ENCODE results near the gene MYRIP. TPM values are rescaled to one million over a fixed set of nuclear protein-coding genes. Genes with fewer than 3 reads are reported as not detected.

MYRIP gene
- total and polyA plus RNA-seq, 2 of the 4 experiments (the other 2 are of a cell fraction): not detected

GRCh38 chr3:39910135-39910534 lies 100.7 kb downstream of the MYRIP start:
- WGBS, 2 experiments (ENCODE audit: extremely low coverage in 2 of 2, insufficient read length in 1 of 2): no CpG with 5 or more reads among the region's 6 CpGs
- H3K9ac ChIP-seq (ENCODE audit: low read depth, low read length): no peak overlapping the region
- H3K4me1 ChIP-seq (ENCODE audit: control insufficient read depth, insufficient read depth, low read length): no peaks in the 10 kb centered on the region
- H3K27me3 ChIP-seq (ENCODE audit: control insufficient read depth, insufficient read depth, low read length): no peaks in the 10 kb centered on the region
- H4K91ac ChIP-seq (ENCODE audit: insufficient read depth, low read depth, low read length): no peak overlapping the region
- H2BK15ac ChIP-seq (ENCODE audit: low read depth, low read length): no peak overlapping the region
- H3K27ac ChIP-seq (ENCODE audit: insufficient read depth, low read length): no peak overlapping the region
- H3K4me2 ChIP-seq (ENCODE audit: low read depth, low read length): no peak overlapping the region
- H3K36me3 ChIP-seq (ENCODE audit: control insufficient read depth, insufficient read depth, low read length): no peaks in the 10 kb centered on the region
- CTCF ChIA-PET: no interaction called here
- H3K56ac ChIP-seq (ENCODE audit: extremely low read depth, insufficient read depth, low read length): no peak overlapping the region
- H2AFZ ChIP-seq (replicated peaks; ENCODE audit: low read length, poor library complexity): no peak overlapping the region
- H2AK9ac ChIP-seq (replicated peaks; ENCODE audit: low read depth, low read length, poor library complexity): no peak overlapping the region
- no peak overlapping the region for H3K23ac ChIP-seq (ENCODE audit: low read depth, low read length)
- no peaks in the 10 kb centered on the region for H3K79me1 ChIP-seq (ENCODE audit: low read depth in 1 of 2, low read length in 2 of 2)
- ATAC-seq (ENCODE audit: low read depth): no peak
- H3K9me3 ChIP-seq (ENCODE audit: control insufficient read depth, insufficient read depth, low read length): peaks cover 19% of the 10 kb centered on the region
- no peak overlapping the region for H3K18ac ChIP-seq (ENCODE audit: low read depth, low read length)
- no peak overlapping the region for H2AK5ac ChIP-seq (ENCODE audit: low read depth, low read length)
- intact Hi-C loops (cut with micrococcal nuclease) (no loop called here), dilution Hi-C loops (cut with HindIII; ENCODE audit: low sequenced_read_pairs, unreplicated experiment) (no loop called here), in situ Hi-C loops (cut with MboI; ENCODE audit: low sequenced_read_pairs) (no loop called here)
- H2BK120ac ChIP-seq (ENCODE audit: low read depth, low read length): no peak overlapping the region
- H4K5ac ChIP-seq (ENCODE audit: low read depth, low read length): no peak overlapping the region
- H2BK5ac ChIP-seq (ENCODE audit: low read depth, low read length, poor library complexity, severe bottlenecking): no peak overlapping the region
- no TSS peak for BruUV-seq (replicated peaks)
- H3K9me1 ChIP-seq (ENCODE audit: insufficient read depth, low read length): no peaks in the 10 kb centered on the region
- H3K4me3 ChIP-seq (ENCODE audit: insufficient read depth, low read depth, low read length): no peak overlapping the region
- H3K4ac ChIP-seq (ENCODE audit: low read depth, low read length): no peak overlapping the region
- no peak overlapping the region for H3K14ac ChIP-seq (replicated peaks; ENCODE audit: low read depth, low read length)
- H4K8ac ChIP-seq (ENCODE audit: low read depth in 2 of 2, low read length in 2 of 2): no peak overlapping the region
- H4K20me1 ChIP-seq (ENCODE audit: insufficient read depth, low read length): no peaks in the 10 kb centered on the region
- POLR2A ChIA-PET (ENCODE audit: unreplicated experiment): no interaction called here
- TF ChIP-seq RCOR1 (IDR thresholded peaks at IDR 0.05; ENCODE audit: insufficient replicate concordance, low read length) (no peak), FOS (IDR thresholded peaks at IDR 0.05; ENCODE audit: low read depth, low read length) (no peak), MXI1 (IDR thresholded peaks at IDR 0.05; ENCODE audit: borderline replicate concordance, low read depth, low read length) (no peak), MAFK (IDR thresholded peaks at IDR 0.05; ENCODE audit: low read depth, low read length) (no peak), BHLHE40 (IDR thresholded peaks at IDR 0.05; ENCODE audit: low read depth, low read length) (no peak), SMC3 (IDR thresholded peaks at IDR 0.05; ENCODE audit: low read depth, low read length) (no peak), CHD1 (IDR thresholded peaks at IDR 0.05; ENCODE audit: low read depth, low read length) (no peak), NFE2L2 (IDR thresholded peaks at IDR 0.05; ENCODE audit: low read depth, low read length) (no peak), RAD21 (IDR thresholded peaks at IDR 0.05; ENCODE audit: low read length) (no peak), RFX5 (IDR thresholded peaks at IDR 0.05; ENCODE audit: low read depth, low read length) (no peak), POLR2A (IDR thresholded peaks at IDR 0.05; ENCODE audit: low read depth, low read length) (no peak), CTCF (conservative IDR thresholded peaks at IDR 0.05; ENCODE audit: low read depth, low read length) (no peak)
- TF ChIP-seq, protein P1, sequence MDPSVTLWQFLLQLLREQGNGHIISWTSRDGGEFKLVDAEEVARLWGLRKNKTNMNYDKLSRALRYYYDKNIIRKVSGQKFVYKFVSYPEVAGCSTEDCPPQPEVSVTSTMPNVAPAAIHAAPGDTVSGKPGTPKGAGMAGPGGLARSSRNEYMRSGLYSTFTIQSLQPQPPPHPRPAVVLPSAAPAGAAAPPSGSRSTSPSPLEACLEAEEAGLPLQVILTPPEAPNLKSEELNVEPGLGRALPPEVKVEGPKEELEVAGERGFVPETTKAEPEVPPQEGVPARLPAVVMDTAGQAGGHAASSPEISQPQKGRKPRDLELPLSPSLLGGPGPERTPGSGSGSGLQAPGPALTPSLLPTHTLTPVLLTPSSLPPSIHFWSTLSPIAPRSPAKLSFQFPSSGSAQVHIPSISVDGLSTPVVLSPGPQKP (IDR thresholded peaks at IDR 0.05; ENCODE audit: borderline replicate concordance, low read depth, low read length): no peak
- TF ChIP-seq, protein P2, sequence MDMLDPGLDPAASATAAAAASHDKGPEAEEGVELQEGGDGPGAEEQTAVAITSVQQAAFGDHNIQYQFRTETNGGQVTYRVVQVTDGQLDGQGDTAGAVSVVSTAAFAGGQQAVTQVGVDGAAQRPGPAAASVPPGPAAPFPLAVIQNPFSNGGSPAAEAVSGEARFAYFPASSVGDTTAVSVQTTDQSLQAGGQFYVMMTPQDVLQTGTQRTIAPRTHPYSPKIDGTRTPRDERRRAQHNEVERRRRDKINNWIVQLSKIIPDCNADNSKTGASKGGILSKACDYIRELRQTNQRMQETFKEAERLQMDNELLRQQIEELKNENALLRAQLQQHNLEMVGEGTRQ (IDR thresholded peaks at IDR 0.05; ENCODE audit: low read depth, low read length): no peak
- no peak for DNase-seq
- H2BK20ac ChIP-seq (ENCODE audit: low read depth, low read length): no peak overlapping the region
